ENCODE data around the gene TMOD1.
"Not testable (repeated sequence)": the region's sequence is repeated elsewhere in the genome, so short reads cannot be mapped to it uniquely, and the experiment has no call there.

DNA sequence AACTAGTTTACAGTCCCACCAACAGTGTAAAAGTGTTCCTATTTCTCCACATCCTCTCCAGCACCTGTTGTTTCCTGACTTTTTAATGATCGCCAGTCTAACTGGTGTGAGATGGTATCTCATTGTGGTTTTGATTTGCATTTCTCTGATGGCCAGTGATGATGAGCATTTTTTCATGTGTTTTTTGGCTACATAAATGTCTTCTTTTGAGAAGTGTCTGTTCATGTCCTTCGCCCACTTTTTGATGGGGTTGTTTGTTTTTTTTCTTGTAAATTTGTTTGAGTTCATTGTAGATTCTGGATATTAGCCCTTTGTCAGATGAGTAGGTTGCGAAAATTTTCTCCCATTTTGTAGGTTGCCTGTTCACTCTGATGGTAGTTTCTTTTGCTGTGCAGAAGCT lies 80.1 kb downstream of the TMOD1 start:
- TF ChIP-seq, protein P1, sequence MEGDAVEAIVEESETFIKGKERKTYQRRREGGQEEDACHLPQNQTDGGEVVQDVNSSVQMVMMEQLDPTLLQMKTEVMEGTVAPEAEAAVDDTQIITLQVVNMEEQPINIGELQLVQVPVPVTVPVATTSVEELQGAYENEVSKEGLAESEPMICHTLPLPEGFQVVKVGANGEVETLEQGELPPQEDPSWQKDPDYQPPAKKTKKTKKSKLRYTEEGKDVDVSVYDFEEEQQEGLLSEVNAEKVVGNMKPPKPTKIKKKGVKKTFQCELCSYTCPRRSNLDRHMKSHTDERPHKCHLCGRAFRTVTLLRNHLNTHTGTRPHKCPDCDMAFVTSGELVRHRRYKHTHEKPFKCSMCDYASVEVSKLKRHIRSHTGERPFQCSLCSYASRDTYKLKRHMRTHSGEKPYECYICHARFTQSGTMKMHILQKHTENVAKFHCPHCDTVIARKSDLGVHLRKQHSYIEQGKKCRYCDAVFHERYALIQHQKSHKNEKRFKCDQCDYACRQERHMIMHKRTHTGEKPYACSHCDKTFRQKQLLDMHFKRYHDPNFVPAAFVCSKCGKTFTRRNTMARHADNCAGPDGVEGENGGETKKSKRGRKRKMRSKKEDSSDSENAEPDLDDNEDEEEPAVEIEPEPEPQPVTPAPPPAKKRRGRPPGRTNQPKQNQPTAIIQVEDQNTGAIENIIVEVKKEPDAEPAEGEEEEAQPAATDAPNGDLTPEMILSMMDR (IDR thresholded peaks at IDR 0.05): not testable (repeated sequence)
- TF ChIP-seq POLR2AphosphoS5, EP300 (IDR thresholded peaks at IDR 0.05): not testable (repeated sequence)
